IMR-90 (cell line): ENCODE data around the gene CTSC. TPM values are rescaled to one million over a fixed set of nuclear protein-coding genes. Genes with fewer than 3 reads are reported as not detected.
A peak's percentile ranks its signal among the peaks of the same experiment; 100 is the strongest.

ENCODE experiments used
- ATAC-seq: fragments of 200-7000 bp; cut with Tn5 transposase; 2 replicates; pipeline ENCODE4 v1.9.1; 2020; ENCODE audit warnings: low read depth, mild to moderate bottlenecking, moderate library complexity
- BruUV-seq: library from RNA; stranded (reverse); fragments of 400-500 nt; replicated peaks from 2 replicates; lab custom pipeline; 2021; lab: Mats Ljungman, UMichigan
- CTCF ChIA-PET: fragments of 300-600 bp; formaldehyde crosslinking; extraction: SDS; loops from one replicate; lab custom pipeline; 2021; ENCODE audit warnings: antibody characterized with exemption; lab: Yijun Ruan, JAX
- POLR2A ChIA-PET: fragments of 300-600 bp; sonication (Branson Sonifier 250); formaldehyde crosslinking; loops from one replicate; lab custom pipeline; 2022; ENCODE audit warnings: antibody characterized with exemption; ENCODE audit not compliant: unreplicated experiment; lab: Charles Lee
- DNase-seq: peaks from one replicate; pipeline ENCODE4 v3.0.0; 2013
- H2AFZ ChIP-seq: replicated peaks from 2 replicates; pipeline ENCODE3; 2013; ENCODE audit warnings: low read length, mild to moderate bottlenecking; ENCODE audit not compliant: poor library complexity
- H2AK5ac ChIP-seq: 2 replicates; pipeline ENCODE4 v1.6.1; 2013; ENCODE audit warnings: low read depth, low read length, inconsistent platforms
- H2AK9ac ChIP-seq: replicated peaks from 2 replicates; pipeline ENCODE3; 2013; ENCODE audit warnings: mild to moderate bottlenecking, low read depth, low read length, moderate library complexity; ENCODE audit not compliant: poor library complexity
- H2BK120ac ChIP-seq: 2 replicates; pipeline ENCODE4 v1.6.1; 2013; ENCODE audit warnings: low read depth, low read length, inconsistent platforms
- H2BK15ac ChIP-seq: 3 replicates; pipeline ENCODE4 v1.6.1; 2013; ENCODE audit warnings: low read depth, low read length, inconsistent platforms
- H2BK20ac ChIP-seq: 2 replicates; pipeline ENCODE4 v1.6.1; 2013; ENCODE audit warnings: low read depth, mild to moderate bottlenecking, inconsistent platforms, low read length, moderate library complexity
- H2BK5ac ChIP-seq: 2 replicates; pipeline ENCODE4 v1.6.1; 2013; ENCODE audit warnings: mild to moderate bottlenecking, low read depth, low read length, inconsistent platforms; ENCODE audit not compliant: poor library complexity, severe bottlenecking
- H3K14ac ChIP-seq: replicated peaks from 2 replicates; pipeline ENCODE4 v1.6.1; 2013; ENCODE audit warnings: low read depth, low read length, inconsistent platforms
- H3K18ac ChIP-seq: 2 replicates; pipeline ENCODE4 v1.6.1; 2013; ENCODE audit warnings: low read depth, low read length, control low read depth
- H3K23ac ChIP-seq: 2 replicates; pipeline ENCODE4 v1.6.1; 2013; ENCODE audit warnings: low read depth, low read length, inconsistent platforms
- H3K27ac ChIP-seq: 2 replicates; pipeline ENCODE4 v1.5.1; 2013; ENCODE audit warnings: mild to moderate bottlenecking, control low read depth, low read length; ENCODE audit not compliant: insufficient read depth
- H3K27me3 ChIP-seq: 2 replicates; pipeline ENCODE4 v1.6.1; 2013; ENCODE audit warnings: low read length; ENCODE audit not compliant: control insufficient read depth, insufficient read depth
- H3K36me3 ChIP-seq: 2 replicates; pipeline ENCODE4 v1.6.1; 2013; ENCODE audit warnings: low read length, mixed read lengths; ENCODE audit not compliant: control insufficient read depth, insufficient read depth
- H3K4ac ChIP-seq: 2 replicates; pipeline ENCODE4 v1.6.1; 2013; ENCODE audit warnings: low read depth, low read length, inconsistent platforms
- H3K4me1 ChIP-seq: 2 replicates; pipeline ENCODE4 v1.6.1; 2013; ENCODE audit warnings: low read length, mixed read lengths; ENCODE audit not compliant: control insufficient read depth, insufficient read depth
- H3K4me2 ChIP-seq: 2 replicates; pipeline ENCODE4 v1.6.1; 2013; ENCODE audit warnings: low read depth, mild to moderate bottlenecking, control low read depth, low read length, moderate library complexity
- H3K4me3 ChIP-seq: 2 replicates; pipeline ENCODE4 v1.5.1; 2013; ENCODE audit warnings: low read depth, mild to moderate bottlenecking, control low read depth, low read length, moderate library complexity; ENCODE audit not compliant: insufficient read depth
- H3K56ac ChIP-seq: 2 replicates; pipeline ENCODE4 v1.6.1; 2013; ENCODE audit warnings: low read length, inconsistent platforms; ENCODE audit not compliant: insufficient read depth; ENCODE audit errors: extremely low read depth
- H3K79me1 ChIP-seq, 2 experiments: 2 replicates each; pipeline ENCODE4 v1.6.1; 2013; ENCODE audit warnings: low read length in 2 of 2, inconsistent platforms in 1 of 2, low read depth in 1 of 2
- H3K9ac ChIP-seq: 2 replicates; pipeline ENCODE4 v1.6.1; 2013; ENCODE audit warnings: low read depth, low read length, control low read depth
- H3K9me1 ChIP-seq: 2 replicates; pipeline ENCODE4 v1.6.1; 2013; ENCODE audit warnings: low read length, inconsistent platforms; ENCODE audit not compliant: insufficient read depth
- H3K9me3 ChIP-seq: 2 replicates; pipeline ENCODE4 v1.6.1; 2013; ENCODE audit warnings: low read length; ENCODE audit not compliant: control insufficient read depth, insufficient read depth
- H4K20me1 ChIP-seq: 2 replicates; pipeline ENCODE4 v1.6.1; 2013; ENCODE audit warnings: low read length, inconsistent platforms; ENCODE audit not compliant: insufficient read depth
- H4K5ac ChIP-seq: 2 replicates; pipeline ENCODE4 v1.6.1; 2013; ENCODE audit warnings: mild to moderate bottlenecking, low read depth, low read length, control low read depth
- H4K8ac ChIP-seq, 2 experiments: 2 replicates each; pipeline ENCODE4 v1.6.1; 2013; ENCODE audit warnings: low read depth in 2 of 2, low read length in 2 of 2, control low read depth in 1 of 2, inconsistent platforms in 1 of 2
- H4K91ac ChIP-seq: 2 replicates; pipeline ENCODE4 v1.6.1; 2013; ENCODE audit warnings: low read depth, low read length, inconsistent platforms; ENCODE audit not compliant: insufficient read depth
- BHLHE40 ChIP-seq: fragments of 150-350 bp; IDR thresholded peaks from 2 replicates; pipeline ENCODE4 v1.6.1; 2016; ENCODE audit warnings: mild to moderate bottlenecking, low read depth, low read length
- CEBPB ChIP-seq: IDR thresholded peaks from 2 replicates; pipeline ENCODE4 v1.6.1; 2012; ENCODE audit warnings: low read depth, low read length, improper control_type of control experiment
- CHD1 ChIP-seq: IDR thresholded peaks from 2 replicates; pipeline ENCODE4 v1.6.1; 2012; ENCODE audit warnings: low read depth, low read length, improper control_type of control experiment
- ELK1 ChIP-seq: fragments of 150-350 bp; IDR thresholded peaks from 2 replicates; pipeline ENCODE4 v1.6.1; 2016; ENCODE audit warnings: low read depth, mild to moderate bottlenecking, low read length, moderate library complexity, borderline replicate concordance
- FOS ChIP-seq: fragments of 150-350 bp; IDR thresholded peaks from 2 replicates; pipeline ENCODE4 v1.6.1; 2016; ENCODE audit warnings: low read depth, low read length
- MAFK ChIP-seq: IDR thresholded peaks from 2 replicates; pipeline ENCODE4 v1.6.1; 2012; ENCODE audit warnings: low read depth, low read length, improper control_type of control experiment
- MAZ ChIP-seq: IDR thresholded peaks from 2 replicates; pipeline ENCODE4 v1.6.1; 2012; ENCODE audit warnings: low read depth, mild to moderate bottlenecking, low read length, improper control_type of control experiment, moderate library complexity, borderline replicate concordance
- MXI1 ChIP-seq: IDR thresholded peaks from 2 replicates; pipeline ENCODE4 v1.6.1; 2012; ENCODE audit warnings: low read depth, mild to moderate bottlenecking, low read length, moderate library complexity, borderline replicate concordance
- NFE2L2 ChIP-seq: fragments of 150-350 bp; IDR thresholded peaks from 2 replicates; pipeline ENCODE4 v1.6.1; 2016; ENCODE audit warnings: low read depth, mild to moderate bottlenecking, low read length
- POLR2A ChIP-seq: IDR thresholded peaks from 2 replicates; pipeline ENCODE4 v1.6.1; 2012; ENCODE audit warnings: mild to moderate bottlenecking, low read depth, low read length
- RAD21 ChIP-seq: IDR thresholded peaks from 2 replicates; pipeline ENCODE4 v1.6.1; 2012; ENCODE audit warnings: low read length, improper control_type of control experiment
- RCOR1 ChIP-seq: IDR thresholded peaks from 2 replicates; pipeline ENCODE4 v1.6.1; 2012; ENCODE audit warnings: mild to moderate bottlenecking, low read length, improper control_type of control experiment; ENCODE audit not compliant: insufficient replicate concordance
- RFX5 ChIP-seq: IDR thresholded peaks from 2 replicates; pipeline ENCODE4 v1.8.0; 2012; ENCODE audit warnings: low read depth, mild to moderate bottlenecking, low read length, moderate library complexity
- SMC3 ChIP-seq: fragments of 150-350 bp; IDR thresholded peaks from 2 replicates; pipeline ENCODE4 v1.6.1; 2016; ENCODE audit warnings: low read depth, mild to moderate bottlenecking, antibody characterized with exemption, low read length, moderate library complexity
- USF2 ChIP-seq: fragments of 150-350 bp; IDR thresholded peaks from 2 replicates; pipeline ENCODE4 v1.6.1; 2017; ENCODE audit warnings: mild to moderate bottlenecking, antibody characterized with exemption, low read length, low read depth
- WGBS, 2 experiments: methylation state at CpG; one replicate each; pipeline versions ENCODE4 v1.1.5 to v1.1.7; 2013; ENCODE audit warnings: missing lambda C conversion rate in 2 of 2; ENCODE audit not compliant: insufficient read length in 1 of 2; ENCODE audit errors: extremely low coverage in 2 of 2; 5-methylcytosine and 5-hydroxymethylcytosine counted together
- dilution Hi-C: fragments of 300-500 bp; cut with HindIII; formaldehyde crosslinking; loops from one replicate; pipeline ENCODE4 v1.14.3; 2018; ENCODE audit warnings: low sequenced_read_pairs; ENCODE audit not compliant: unreplicated experiment
- in situ Hi-C: fragments of 300-500 bp; cut with MboI; formaldehyde crosslinking; loops from 3 replicates; pipeline ENCODE4 v1.14.3; 2019; ENCODE audit warnings: low sequenced_read_pairs, inconsistent platforms, mixed read lengths
- intact Hi-C: fragments of 100-400 bp; cut with micrococcal nuclease; formaldehyde crosslinking; loops from 2 replicates; pipeline ENCODE4 v1.10.0; 2022
- polyA plus RNA-seq, 3 experiments: library from polyadenylated mRNA; depleted of rRNA; stranded (reverse); fragments of >200 nt; gene quantifications; 2 replicates each; pipeline ENCODE4 v1.2.3, GENCODE V29; 2012; ENCODE audit warnings: low replicate concordance in 1 of 3
- total RNA-seq: library from RNA; depleted of rRNA; stranded (reverse); fragments of >200 nt; gene quantifications from 2 replicates; pipeline ENCODE4 v1.2.3, GENCODE V29; 2012
- TF ChIP-seq, protein P1 (sequence below): conservative IDR thresholded peaks from 2 replicates; pipeline ENCODE4 v1.5.1; 2012; ENCODE audit warnings: mild to moderate bottlenecking, low read depth, low read length, improper control_type of control experiment

The CTSC gene
- total and polyA plus RNA-seq, 2 of the 4 experiments (the other 2 are of a cell fraction): 208 to 299 TPM

DNA sequence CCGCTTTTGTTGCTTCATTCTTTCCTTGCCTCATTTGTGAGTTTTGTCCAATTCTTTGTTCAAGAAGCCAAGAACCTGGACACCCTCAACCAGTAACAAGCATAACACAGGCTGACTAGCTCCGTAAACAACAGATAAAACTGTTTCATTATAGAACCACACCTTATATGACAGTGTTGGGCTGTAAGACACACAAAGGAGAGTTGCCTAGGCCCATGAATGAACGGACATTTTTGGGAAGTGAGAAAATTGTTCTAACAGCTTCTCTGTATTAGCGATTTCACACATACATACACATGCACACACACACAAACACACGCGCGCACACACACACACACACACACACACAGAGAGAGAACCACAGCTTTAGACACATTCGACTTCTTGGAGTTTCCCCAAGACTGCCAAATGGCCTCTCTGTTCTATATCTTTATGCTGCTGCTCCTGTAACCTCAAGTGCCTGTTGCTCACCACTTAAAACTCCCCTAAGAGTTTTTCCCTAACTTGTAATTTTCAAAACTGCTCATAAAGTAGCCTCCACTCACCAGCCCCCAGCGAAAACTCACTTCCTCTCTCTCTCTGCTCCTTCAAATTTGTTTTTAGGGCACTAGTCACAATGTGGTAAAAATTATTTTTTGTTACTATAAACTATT is 35.9 kb downstream of the CTSC start:
- peaks cover 3% of the 10 kb centered on the region; the same call in 1 of the 2 replicates for H3K9me3 ChIP-seq
- H3K9me1 ChIP-seq: peaks cover 3% of the 10 kb centered on the region; the same call in 1 of the 2 replicates
- BruUV-seq: no TSS peak
- ChIA-PET CTCF (no interaction called here), POLR2A (no interaction called here)
- H3K79me1 ChIP-seq: peaks cover 3 to 12% of the 10 kb centered on the region in 2 experiments; a peak in 3 of 4 replicates
- no peak overlapping the region for H4K8ac ChIP-seq
- H2AK5ac ChIP-seq: no peak overlapping the region
- no peak overlapping the region for H3K18ac ChIP-seq
- dilution Hi-C loops: no loop called here
- H3K27ac ChIP-seq: no peak overlapping the region
- no peak overlapping the region for H2AK9ac ChIP-seq
- no peak overlapping the region for H2BK120ac ChIP-seq
- H3K4me2 ChIP-seq: no peak overlapping the region
- no peak overlapping the region for H3K56ac ChIP-seq
- H4K20me1 ChIP-seq: no peaks in the 10 kb centered on the region
- H4K5ac ChIP-seq: no peak overlapping the region
- in situ Hi-C loops: loop anchor here (25.0 kb wide), 1 partner anchor 236 kb away; no protein-coding TSS in a partner anchor
- H2AFZ ChIP-seq: no peak overlapping the region
- H2BK15ac ChIP-seq: no peak overlapping the region
- no peak overlapping the region for H3K23ac ChIP-seq
- H3K4me3 ChIP-seq: no peak overlapping the region
- no peak overlapping the region for H3K14ac ChIP-seq
- TF ChIP-seq MAFK (no peak), MAZ (no peak), SMC3 (no peak), CEBPB (no peak), BHLHE40 (no peak), USF2 (no peak), CHD1 (no peak), POLR2A (no peak), RFX5 (no peak), ELK1 (no peak), RAD21 (no peak), FOS (no peak), MXI1 (no peak), RCOR1 (no peak), NFE2L2 (no peak)
- TF ChIP-seq, protein P1, sequence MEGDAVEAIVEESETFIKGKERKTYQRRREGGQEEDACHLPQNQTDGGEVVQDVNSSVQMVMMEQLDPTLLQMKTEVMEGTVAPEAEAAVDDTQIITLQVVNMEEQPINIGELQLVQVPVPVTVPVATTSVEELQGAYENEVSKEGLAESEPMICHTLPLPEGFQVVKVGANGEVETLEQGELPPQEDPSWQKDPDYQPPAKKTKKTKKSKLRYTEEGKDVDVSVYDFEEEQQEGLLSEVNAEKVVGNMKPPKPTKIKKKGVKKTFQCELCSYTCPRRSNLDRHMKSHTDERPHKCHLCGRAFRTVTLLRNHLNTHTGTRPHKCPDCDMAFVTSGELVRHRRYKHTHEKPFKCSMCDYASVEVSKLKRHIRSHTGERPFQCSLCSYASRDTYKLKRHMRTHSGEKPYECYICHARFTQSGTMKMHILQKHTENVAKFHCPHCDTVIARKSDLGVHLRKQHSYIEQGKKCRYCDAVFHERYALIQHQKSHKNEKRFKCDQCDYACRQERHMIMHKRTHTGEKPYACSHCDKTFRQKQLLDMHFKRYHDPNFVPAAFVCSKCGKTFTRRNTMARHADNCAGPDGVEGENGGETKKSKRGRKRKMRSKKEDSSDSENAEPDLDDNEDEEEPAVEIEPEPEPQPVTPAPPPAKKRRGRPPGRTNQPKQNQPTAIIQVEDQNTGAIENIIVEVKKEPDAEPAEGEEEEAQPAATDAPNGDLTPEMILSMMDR: no peak
- peak; percentile 39 for DNase-seq
- H4K91ac ChIP-seq: no peak overlapping the region
- H3K27me3 ChIP-seq: no peaks in the 10 kb centered on the region
- H2BK20ac ChIP-seq: no peak overlapping the region
- WGBS, 2 experiments: 67% methylated on average over 1 of the region's 9 CpGs; no CpG with 5 or more reads in 1 of the 2 experiments
- H3K4ac ChIP-seq: no peak overlapping the region
- intact Hi-C loops: no loop called here
- no peak for ATAC-seq
- peaks cover 33% of the 10 kb centered on the region for H3K36me3 ChIP-seq
- H3K9ac ChIP-seq: no peak overlapping the region
- no peak overlapping the region for H2BK5ac ChIP-seq
- no peaks in the 10 kb centered on the region; the same call in 1 of the 2 replicates for H3K4me1 ChIP-seq
